Measurements from ENCODE around the gene IFNA8. TPM values are rescaled to one million over a fixed set of nuclear protein-coding genes. Genes with fewer than 3 reads are reported as not detected.
"Not testable (repeated sequence)": the region's sequence is repeated elsewhere in the genome, so short reads cannot be mapped to it uniquely, and the experiment has no call there.

The IFNA8 gene
- total RNA-seq, 1 experiment from 2014 or later: not detected

DNA sequence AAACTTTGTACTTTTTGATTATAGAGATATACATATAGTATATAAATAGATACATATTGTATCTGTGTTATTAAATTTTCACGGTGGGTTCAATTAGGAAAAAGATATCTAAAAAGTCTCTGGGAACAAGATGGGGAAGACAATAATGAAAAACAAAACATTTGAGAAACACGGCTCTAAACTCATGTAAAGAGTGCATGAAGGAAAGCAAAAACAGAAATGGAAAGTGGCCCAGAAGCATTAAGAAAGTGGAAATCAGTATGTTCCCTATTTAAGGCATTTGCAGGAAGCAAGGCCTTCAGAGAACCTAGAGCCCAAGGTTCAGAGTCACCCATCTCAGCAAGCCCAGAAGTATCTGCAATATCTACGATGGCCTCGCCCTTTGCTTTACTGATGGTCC, 31.2 kb downstream of the IFNA8 start, which contains the start of gene IFNA1:
IFNA1 (plus strand) TSS at position 301 of the 400 bp plus-strand sequence; CDS start at position 370, 69 bp downstream.
- H3K36me3 ChIP-seq (ENCODE audit: insufficient read depth, low read length, poor library complexity, severe bottlenecking): no peaks in the 10 kb centered on the region
- DNase-seq (ENCODE audit: low spot score): no peak
- no peaks in the 10 kb centered on the region for H3K27me3 ChIP-seq (replicated peaks; ENCODE audit: insufficient read depth, low read depth, low read length, poor library complexity)
- H3K4me1 ChIP-seq (ENCODE audit: insufficient read depth, low read length, poor library complexity, severe bottlenecking): no peaks in the 10 kb centered on the region
- H3K27ac ChIP-seq (ENCODE audit: low read depth, low read length, poor library complexity, severe bottlenecking): no peak within 1 kb of the TSS
- no TSS peak for BruUV-seq (replicated peaks)
- no peaks in the 10 kb centered on the region for H3K9me3 ChIP-seq (ENCODE audit: low read depth, low read length, poor library complexity, severe bottlenecking)
- TF ChIP-seq, protein P1, sequence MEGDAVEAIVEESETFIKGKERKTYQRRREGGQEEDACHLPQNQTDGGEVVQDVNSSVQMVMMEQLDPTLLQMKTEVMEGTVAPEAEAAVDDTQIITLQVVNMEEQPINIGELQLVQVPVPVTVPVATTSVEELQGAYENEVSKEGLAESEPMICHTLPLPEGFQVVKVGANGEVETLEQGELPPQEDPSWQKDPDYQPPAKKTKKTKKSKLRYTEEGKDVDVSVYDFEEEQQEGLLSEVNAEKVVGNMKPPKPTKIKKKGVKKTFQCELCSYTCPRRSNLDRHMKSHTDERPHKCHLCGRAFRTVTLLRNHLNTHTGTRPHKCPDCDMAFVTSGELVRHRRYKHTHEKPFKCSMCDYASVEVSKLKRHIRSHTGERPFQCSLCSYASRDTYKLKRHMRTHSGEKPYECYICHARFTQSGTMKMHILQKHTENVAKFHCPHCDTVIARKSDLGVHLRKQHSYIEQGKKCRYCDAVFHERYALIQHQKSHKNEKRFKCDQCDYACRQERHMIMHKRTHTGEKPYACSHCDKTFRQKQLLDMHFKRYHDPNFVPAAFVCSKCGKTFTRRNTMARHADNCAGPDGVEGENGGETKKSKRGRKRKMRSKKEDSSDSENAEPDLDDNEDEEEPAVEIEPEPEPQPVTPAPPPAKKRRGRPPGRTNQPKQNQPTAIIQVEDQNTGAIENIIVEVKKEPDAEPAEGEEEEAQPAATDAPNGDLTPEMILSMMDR (conservative IDR thresholded peaks at IDR 0.05; ENCODE audit: low read depth, low read length): no peak
- TF ChIP-seq EZH2 (IDR thresholded peaks at IDR 0.05; ENCODE audit: borderline replicate concordance, low read depth, low read length, poor library complexity, severe bottlenecking): no peak
- no peak within 1 kb of the TSS for H3K4me3 ChIP-seq (ENCODE audit: low read depth, low read length, poor library complexity, severe bottlenecking)
- intact Hi-C loops (cut with micrococcal nuclease; ENCODE audit: unreplicated experiment): no loop called here
- POLR2A ChIA-PET (ENCODE audit: low non-redundant PET): no interaction called here
- CTCF ChIA-PET: no interaction called here

DNA sequence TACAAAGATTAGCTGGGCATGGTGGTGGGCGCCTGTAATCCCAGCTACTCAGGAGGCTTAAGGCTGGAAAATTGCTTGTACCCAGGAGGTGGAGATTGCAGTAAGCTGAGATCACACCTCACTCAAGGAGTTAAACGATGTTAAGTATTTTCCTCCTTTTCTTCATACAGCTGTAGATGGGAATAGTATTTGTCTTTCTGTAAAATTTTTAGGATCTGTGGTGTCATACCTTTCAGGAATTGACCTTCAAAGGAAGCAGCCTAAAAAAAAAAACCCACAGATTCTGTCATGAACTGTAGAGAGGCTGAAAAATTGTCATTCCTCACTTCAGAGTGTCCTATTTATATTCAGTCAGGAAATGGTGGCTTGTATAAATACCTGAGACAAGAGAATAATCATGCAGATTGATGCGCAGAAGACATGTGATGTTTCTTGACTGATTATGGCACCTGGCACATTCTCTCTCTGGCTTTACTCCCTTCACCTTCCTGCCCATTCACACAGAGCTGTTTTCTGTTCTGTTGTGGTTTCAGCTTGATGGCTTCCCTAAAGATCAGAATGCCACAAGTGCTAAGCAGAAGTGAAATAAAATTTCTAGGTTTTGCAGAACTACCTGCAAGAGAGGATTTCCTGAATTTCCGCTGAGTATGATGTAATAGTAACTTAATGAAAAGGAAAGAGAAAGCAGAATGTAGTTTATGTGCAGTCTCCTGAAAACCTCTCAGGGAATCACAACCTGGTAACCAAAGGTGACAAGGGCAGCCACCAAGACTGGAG, 35.1 kb downstream of the IFNA8 start:
- POLR2A ChIA-PET (ENCODE audit: low non-redundant PET): no interaction called here

DNA sequence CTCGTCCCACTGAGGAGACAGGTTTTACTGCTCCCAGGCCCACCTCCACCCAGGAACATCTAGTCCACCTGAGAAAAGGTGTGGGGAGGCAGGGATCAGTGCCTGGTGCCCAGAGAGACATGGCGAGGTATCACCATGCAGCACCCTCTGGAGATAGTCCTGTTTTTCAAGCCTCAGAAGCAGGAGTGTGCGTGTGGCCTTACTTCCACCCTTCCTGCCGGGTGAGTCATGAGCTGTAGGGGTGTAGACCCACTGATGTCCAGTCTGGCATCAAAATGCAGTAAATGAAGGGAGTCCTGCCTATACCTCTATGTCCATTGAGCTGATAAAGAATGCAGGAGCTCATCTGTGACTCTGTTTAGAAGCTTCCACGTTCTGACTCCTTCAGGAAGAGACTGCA, 40.4 kb downstream of the IFNA8 start:
- H3K4me3 ChIP-seq (ENCODE audit: low read depth, low read length, poor library complexity, severe bottlenecking); BruUV-seq (replicated peaks); POLR2A ChIA-PET (ENCODE audit: low non-redundant PET); H3K27ac ChIP-seq (ENCODE audit: low read depth, low read length, poor library complexity, severe bottlenecking); intact Hi-C loops (cut with micrococcal nuclease; ENCODE audit: unreplicated experiment); H3K27me3 ChIP-seq (replicated peaks; ENCODE audit: insufficient read depth, low read depth, low read length, poor library complexity); H3K9me3 ChIP-seq (ENCODE audit: low read depth, low read length, poor library complexity, severe bottlenecking); DNase-seq (ENCODE audit: low spot score); H3K4me1 ChIP-seq (ENCODE audit: insufficient read depth, low read length, poor library complexity, severe bottlenecking); H3K36me3 ChIP-seq (ENCODE audit: insufficient read depth, low read length, poor library complexity, severe bottlenecking); CTCF ChIA-PET: not testable (repeated sequence)

More for the DNA sequence above, 35.1 kb downstream of the IFNA8 start:
- H3K27me3 ChIP-seq (replicated peaks; ENCODE audit: insufficient read depth, low read depth, low read length, poor library complexity): no peaks in the 10 kb centered on the region
- no peaks in the 10 kb centered on the region for H3K9me3 ChIP-seq (ENCODE audit: low read depth, low read length, poor library complexity, severe bottlenecking)
- intact Hi-C loops (cut with micrococcal nuclease; ENCODE audit: unreplicated experiment): no loop called here
- no peak overlapping the region for H3K27ac ChIP-seq (ENCODE audit: low read depth, low read length, poor library complexity, severe bottlenecking)
- no peak for DNase-seq (ENCODE audit: low spot score)
- H3K4me1 ChIP-seq (ENCODE audit: insufficient read depth, low read length, poor library complexity, severe bottlenecking): no peaks in the 10 kb centered on the region
- no TSS peak for BruUV-seq (replicated peaks)
- TF ChIP-seq EZH2 (IDR thresholded peaks at IDR 0.05; ENCODE audit: borderline replicate concordance, low read depth, low read length, poor library complexity, severe bottlenecking): no peak
- TF ChIP-seq, protein P1 (conservative IDR thresholded peaks at IDR 0.05; ENCODE audit: low read depth, low read length): no peak
- H3K4me3 ChIP-seq (ENCODE audit: low read depth, low read length, poor library complexity, severe bottlenecking): no peak overlapping the region
- CTCF ChIA-PET: no interaction called here
- no peaks in the 10 kb centered on the region for H3K36me3 ChIP-seq (ENCODE audit: insufficient read depth, low read length, poor library complexity, severe bottlenecking)
